Stimulated activated CD8-positive, alpha-beta memory T cell treated with anti-CD3 and anti-CD28 coated beads, Interleukin-2, amount 100 ng/mL, for 48 hours (primary cell): ENCODE results near the gene NTM.

Experiments
- DNase-seq, 2 donors: peaks; one replicate each; pipeline ENCODE4 v3.0.0-alpha.2; 2020; ENCODE audit warnings: low read depth in 2 of 2

The NTM gene

GRCh38 chr11:131549770-131550169, 179.4 kb downstream of the NTM start:
- no peak for DNase-seq

- no peak for DNase-seq
Observed at GRCh38 chr11:131560287-131560686, 189.9 kb downstream of the NTM start.

GRCh38 chr11:131561501-131561900, 191.1 kb downstream of the NTM start:
- DNase-seq, result no peak

- no peak for DNase-seq
Observed at GRCh38 chr11:131561972-131562371, 191.6 kb downstream of the NTM start.

GRCh38 chr11:131568318-131568717, 197.9 kb downstream of the NTM start:
- DNase-seq, result no peak

- no peak for DNase-seq
Observed at GRCh38 chr11:131571571-131571970, 201.2 kb downstream of the NTM start.

- DNase-seq, result no peak
Observed at GRCh38 chr11:131572423-131572822, 202.0 kb downstream of the NTM start.

- no peak for DNase-seq
Observed at GRCh38 chr11:131579932-131580387, 209.5 kb downstream of the NTM start.

GRCh38 chr11:131580476-131580875, 210.1 kb downstream of the NTM start:
- DNase-seq, result no peak

- DNase-seq, result no peak
Observed at GRCh38 chr11:131581046-131581445, 210.6 kb downstream of the NTM start.

GRCh38 chr11:131582021-131582525, 211.7 kb downstream of the NTM start:
- DNase-seq, result no peak

GRCh38 chr11:131583421-131583820, 213.0 kb downstream of the NTM start:
- DNase-seq, result no peak

GRCh38 chr11:131583938-131584337, 213.5 kb downstream of the NTM start:
- no peak for DNase-seq

GRCh38 chr11:131584785-131585592, 214.6 kb downstream of the NTM start:
- peak in 1 of 2 donors; percentile 1 for DNase-seq

GRCh38 chr11:131588057-131588456, 217.6 kb downstream of the NTM start:
- no peak for DNase-seq

GRCh38 chr11:131591051-131591461, 220.6 kb downstream of the NTM start:
- DNase-seq, result no peak

GRCh38 chr11:131592152-131592551, 221.7 kb downstream of the NTM start:
- DNase-seq, result no peak

GRCh38 chr11:131592734-131593133, 222.3 kb downstream of the NTM start:
- DNase-seq, result no peak

- DNase-seq, result no peak
Observed at GRCh38 chr11:131593301-131593700, 222.9 kb downstream of the NTM start.

- no peak for DNase-seq
Observed at GRCh38 chr11:131595797-131596196, 225.4 kb downstream of the NTM start.

GRCh38 chr11:131597890-131598289, 227.5 kb downstream of the NTM start:
- no peak for DNase-seq

- DNase-seq, result no peak
Observed at GRCh38 chr11:131598305-131598704, 227.9 kb downstream of the NTM start.

- no peak for DNase-seq
Observed at GRCh38 chr11:131599285-131599684, 228.9 kb downstream of the NTM start.

GRCh38 chr11:131600628-131601027, 230.2 kb downstream of the NTM start:
- DNase-seq, result no peak
